Fibroblast of skin of left biceps (primary cell): ENCODE results near the gene PDCD7.
"Not testable (repeated sequence)": the region's sequence is repeated elsewhere in the genome, so short reads cannot be mapped to it uniquely, and the experiment has no call there.

Experiments
- DNase-seq, 2 experiments: peaks; one replicate each; pipeline ENCODE4 v3.0.0-alpha.2; 2013; ENCODE audit warnings: low read depth in 2 of 2

The PDCD7 gene, protein sequence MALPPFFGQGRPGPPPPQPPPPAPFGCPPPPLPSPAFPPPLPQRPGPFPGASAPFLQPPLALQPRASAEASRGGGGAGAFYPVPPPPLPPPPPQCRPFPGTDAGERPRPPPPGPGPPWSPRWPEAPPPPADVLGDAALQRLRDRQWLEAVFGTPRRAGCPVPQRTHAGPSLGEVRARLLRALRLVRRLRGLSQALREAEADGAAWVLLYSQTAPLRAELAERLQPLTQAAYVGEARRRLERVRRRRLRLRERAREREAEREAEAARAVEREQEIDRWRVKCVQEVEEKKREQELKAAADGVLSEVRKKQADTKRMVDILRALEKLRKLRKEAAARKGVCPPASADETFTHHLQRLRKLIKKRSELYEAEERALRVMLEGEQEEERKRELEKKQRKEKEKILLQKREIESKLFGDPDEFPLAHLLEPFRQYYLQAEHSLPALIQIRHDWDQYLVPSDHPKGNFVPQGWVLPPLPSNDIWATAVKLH

DNA sequence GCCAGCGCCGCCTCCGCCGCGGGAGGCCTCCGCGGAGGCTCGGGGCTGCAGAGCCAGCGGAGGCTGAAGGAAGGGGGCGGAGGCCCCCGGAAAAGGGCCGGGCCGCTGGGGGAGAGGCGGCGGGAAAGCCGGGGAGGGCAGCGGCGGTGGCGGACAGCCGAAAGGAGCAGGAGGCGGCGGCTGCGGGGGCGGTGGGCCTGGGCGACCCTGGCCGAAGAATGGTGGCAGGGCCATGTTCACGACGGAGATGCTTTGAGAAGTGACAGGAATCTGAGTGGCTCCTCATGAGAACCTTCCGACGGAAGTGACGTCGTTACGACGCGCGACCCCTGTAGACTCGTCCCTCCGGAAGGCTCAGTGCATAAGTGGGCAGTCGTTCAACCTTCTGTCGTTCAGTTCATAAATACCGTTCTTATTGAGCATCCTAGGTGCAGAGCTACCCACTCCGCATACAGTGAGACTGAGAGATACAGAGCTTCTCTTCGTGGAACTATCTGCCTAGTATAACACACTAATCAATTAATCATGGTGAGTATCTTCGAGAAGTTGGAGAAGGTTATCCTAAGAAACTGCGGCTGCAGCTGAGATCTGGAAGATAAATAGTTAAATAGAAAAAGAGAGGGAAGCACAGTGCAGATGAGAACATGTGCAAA, at the start of gene PDCD7:
Gene PDCD7 (minus strand): TSS at position 261 of the 653 bp plus-strand sequence. CDS start 27 bp downstream, at position 234.
- peak; percentile 62 to 71 for DNase-seq

DNA sequence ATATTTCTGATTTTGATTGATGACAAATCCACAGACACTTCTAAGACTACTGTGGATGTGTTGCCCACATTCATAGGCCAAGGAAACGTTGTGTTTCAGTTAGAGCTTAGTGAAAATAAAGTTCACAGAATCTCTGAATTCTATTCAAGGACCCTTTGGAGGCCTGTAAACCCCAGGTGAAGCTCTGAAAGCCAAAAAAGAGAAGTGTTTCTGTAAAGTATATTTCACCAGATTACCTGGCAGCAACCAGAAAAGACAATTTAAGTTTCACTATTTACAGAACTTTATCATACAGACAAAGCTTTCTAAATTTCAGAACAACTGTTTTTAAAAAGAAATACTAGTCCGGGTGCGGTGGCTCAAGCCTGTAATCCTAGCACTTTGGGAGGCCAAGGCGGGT, 48.9 kb upstream of the PDCD7 start:
- no peak for DNase-seq

DNA sequence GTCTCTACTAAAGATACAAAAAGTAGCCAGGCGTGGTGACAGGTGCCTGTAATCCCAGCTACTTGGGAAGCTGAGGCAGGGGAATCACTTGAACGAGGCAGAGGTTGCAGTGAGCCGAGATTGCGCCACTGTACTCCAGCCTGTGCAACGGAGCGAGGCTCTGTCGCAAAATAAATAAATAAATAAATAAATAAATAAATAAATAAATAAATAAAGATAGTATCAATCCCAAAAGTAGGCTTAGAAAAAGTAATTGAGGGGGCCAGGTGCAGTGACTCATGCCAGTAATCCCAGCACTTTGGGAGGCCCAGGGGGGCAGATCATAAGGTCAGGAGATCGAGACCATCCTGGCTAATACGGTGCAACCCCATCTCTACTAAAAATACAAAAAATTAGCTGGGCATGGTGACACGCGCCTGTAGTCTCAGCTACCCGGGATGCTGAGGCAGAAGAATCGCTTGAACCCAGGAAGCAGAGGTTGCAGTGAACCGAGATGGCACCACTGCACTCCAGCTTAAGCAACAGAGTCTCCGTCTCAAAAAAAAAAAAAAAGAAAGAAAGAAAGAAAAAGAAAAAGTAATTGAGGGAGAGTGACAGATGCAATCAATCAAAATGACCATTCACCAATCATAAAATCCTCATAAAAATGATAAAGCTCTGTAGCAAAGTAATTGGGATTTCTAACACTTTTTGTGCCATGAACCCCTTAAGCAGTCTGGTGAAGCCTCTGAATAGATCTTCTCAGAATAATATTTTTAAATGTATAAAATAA, 48.2 kb upstream of the PDCD7 start:
- DNase-seq: not testable (repeated sequence)

DNA sequence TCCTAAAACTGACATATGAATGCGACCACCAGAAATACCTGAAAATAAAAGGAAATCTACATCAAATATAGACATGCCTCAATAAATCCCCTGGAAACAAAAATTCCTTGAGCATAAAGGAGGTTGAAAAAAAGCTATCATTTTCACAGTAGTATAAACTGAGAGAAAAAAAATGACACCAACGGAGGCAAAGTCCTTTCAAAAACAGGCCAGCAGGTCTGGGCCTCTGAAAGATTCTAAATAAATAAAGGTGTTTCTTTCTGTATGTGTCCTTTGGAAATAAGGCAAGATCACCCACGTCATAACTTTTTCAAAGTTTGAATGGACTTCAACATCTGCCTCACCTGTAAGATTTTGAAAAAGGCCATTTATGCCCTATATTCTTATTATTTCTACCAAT, 46.6 kb upstream of the PDCD7 start:
- no peak for DNase-seq

DNA sequence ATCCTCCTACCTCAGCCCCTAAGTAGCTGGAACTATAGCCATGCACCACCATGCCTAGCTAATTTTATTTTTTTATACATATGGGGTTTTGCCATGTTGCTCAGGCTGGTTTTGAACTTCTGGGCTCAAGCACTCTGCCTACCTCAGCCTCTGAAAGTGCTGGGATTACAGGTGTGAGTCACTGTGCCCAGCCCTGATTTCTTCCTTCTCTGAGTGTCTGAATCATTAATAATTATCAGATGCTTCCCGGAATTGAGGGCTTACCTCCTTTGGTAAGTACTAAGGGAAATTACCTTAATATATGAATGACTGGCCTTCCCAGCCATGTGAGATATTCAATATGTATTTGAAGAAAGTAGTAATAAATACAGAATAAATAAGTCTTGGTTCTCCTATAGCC, 44.3 kb upstream of the PDCD7 start:
- DNase-seq: no peak

DNA sequence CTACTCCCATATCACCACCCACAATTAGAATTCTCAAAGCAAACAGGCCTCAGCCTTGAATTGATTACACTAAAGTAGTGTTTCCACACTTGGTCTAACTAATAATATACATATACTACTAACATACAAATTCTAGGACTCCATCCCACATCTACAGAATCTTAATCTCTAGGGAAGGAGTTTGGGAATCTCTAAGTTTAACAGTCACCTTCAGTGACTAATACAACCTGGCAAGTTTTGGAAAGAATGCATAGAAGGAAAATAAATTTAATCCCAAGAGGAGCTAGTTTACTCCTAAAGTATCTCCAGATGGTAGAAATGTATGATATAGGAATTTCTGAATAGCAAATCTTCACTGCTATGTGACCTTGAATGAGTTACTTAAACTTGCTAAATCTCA, 42.4 kb upstream of the PDCD7 start:
- DNase-seq: peak; percentile 48 to 54

DNA sequence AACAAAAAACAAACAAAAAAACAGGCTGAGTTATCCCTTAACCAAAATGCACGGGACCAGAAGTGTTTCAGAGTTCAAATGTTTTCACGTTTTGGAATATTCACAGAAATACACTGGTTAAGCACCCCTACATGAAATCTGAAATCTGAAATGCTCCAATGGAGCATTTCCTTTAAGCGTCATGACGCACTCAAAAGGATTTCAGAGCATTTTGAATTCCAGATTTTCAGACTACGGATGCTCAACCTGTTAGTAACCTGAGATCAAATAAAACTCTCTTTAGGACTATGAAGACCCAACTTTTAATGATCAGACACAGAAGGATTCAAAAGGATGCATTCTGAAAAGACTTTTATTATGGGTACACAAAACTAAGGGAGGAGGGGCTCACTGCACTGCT, 41.9 kb upstream of the PDCD7 start:
- no peak for DNase-seq

DNA sequence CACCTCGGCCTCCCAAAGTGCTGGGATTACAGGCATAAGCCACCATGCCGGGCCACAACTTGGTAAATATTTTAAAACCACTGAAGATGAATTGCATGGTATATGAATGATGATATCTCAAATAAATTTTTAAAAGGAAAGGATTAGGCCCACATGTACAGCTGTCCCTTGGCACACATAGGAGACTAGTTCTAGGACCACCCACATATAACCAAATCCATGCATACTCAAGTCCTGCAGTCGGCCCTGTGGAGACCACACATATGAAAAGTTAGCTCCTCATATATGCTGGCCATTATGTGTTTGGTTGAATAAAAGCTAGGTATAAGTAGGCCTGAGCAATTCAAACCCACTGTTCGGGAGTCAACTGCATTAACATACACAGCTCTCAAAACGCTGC, 40.9 kb upstream of the PDCD7 start:
- no peak for DNase-seq

DNA sequence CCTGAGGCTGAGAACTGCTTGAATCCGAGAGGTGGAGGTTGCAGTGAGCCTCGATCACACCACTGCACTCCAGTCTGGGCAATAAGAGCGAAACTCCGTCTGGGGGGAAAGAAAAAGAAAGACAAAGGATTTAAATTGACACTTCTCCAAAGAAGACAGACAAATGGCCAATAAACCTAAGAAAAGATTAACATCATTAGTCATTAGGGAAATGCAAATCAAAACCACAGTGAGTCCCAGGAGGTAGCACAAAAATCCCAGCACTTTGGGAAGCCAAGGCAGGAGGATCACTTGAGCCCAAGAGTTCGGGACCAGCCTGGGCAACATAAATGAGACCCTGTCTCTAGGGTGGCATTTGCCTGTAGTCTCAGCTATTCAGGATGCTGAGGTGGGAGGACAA, 38.9 kb upstream of the PDCD7 start:
- DNase-seq: no peak

DNA sequence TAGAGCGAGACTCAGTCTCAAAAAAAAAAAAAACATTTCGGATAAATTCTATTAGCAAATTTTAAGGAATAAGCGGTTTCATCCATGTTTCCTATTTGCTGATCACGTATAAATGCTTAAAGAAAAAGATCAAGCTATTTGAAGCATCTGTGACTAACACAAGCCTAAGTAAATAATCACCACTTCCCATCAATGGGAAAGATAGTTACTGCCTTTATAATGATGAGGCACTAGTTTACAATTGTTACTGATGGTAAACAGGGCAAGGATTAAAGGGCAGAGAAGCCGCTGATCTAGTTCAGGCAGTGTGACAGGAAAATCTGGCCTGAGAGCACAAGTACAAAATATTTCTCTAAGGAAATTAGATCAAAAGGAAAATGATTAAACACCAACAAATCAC, 37.8 kb upstream of the PDCD7 start:
- no peak for DNase-seq

DNA sequence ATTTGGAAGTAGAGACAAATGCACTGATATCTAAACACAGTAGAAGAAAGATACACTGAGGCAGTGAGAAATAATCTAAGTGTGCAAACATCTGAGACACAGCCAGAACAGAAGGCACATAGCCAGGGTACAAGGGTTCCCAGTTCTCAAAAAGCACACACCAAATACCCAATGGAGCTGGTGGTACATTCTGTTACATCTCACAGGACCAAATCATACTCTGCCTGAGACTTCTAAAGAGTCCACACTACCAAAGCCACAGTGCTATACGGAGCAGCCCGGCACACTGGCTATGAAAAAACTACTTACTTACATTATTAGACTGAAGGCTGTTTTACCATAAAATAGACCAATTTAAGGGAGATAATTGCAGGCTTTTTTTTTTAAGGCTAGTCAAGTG, 32.3 kb upstream of the PDCD7 start:
- no peak for DNase-seq

DNA sequence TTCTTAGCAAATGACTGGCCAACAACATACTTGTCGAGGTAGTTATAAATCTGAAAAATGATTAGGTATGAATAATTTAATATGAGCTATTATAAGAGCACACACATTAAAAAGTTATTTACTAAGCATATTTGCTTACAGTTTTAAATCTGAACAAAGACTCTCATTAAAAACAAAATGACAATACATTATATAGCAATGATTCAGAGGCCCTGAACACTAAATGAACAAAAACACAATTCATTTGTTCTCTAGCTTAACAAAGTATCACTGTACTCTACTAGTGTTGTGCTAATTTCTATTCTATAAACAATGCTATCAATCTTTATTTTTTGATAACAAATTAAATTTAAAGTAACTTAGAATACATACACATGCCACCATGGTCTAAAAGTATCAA, 30.5 kb upstream of the PDCD7 start:
- DNase-seq: no peak

DNA sequence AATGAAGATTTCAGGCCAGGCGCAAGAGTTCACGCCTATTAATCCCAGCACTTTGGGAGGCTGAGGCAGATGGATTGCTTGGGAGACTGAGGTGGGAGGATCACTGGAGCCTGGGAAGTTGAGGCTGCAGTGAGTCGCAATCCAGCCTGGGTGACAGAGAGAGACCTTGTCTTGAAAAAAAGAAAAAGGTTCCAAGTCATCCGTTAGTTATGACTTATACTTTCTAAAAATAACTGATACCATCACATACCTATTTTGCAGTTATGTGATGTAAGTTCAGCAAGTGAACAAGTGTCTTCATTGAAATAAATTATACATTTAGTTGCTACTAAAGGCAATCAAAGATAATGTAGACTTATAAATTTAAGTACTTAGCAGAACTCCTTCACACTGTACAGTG, 29.4 kb upstream of the PDCD7 start:
- DNase-seq: no peak

DNA sequence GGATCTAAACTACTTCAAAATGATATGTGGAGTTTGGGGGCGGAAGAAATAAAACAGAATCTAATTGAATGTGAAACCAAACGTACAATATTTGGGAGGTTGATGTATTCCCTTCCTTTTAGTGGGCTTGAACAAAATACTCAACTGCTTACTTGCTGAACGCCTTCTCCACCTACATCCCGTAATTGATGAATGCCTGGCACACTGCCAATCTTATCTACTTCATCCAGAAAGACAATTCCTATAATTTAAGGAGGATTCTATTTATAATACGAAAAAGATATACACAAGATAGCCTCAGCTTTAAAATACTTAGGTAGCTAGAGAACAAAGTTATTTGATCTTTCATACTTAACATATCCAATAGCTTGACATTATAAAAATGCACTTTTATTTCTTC, 23.1 kb upstream of the PDCD7 start:
- DNase-seq: no peak

DNA sequence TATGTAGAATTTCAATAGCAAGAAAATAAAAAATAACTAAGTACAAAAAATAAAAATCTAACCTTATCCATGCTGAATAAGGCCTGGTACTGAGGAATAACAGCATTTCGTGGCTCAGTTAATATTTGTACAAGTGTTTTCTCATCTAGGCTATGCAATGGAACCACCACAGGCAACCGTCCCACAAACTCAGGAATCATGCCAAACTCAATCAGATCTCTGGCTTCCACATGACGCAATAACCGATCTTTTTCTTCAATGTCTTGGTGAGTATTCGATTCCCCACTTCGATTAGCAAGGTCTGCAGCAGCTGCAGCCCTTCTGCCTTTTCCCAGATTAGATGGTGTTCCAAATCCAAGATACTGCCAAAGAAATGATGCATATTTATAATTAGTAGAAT, 21.1 kb upstream of the PDCD7 start:
- no peak for DNase-seq

DNA sequence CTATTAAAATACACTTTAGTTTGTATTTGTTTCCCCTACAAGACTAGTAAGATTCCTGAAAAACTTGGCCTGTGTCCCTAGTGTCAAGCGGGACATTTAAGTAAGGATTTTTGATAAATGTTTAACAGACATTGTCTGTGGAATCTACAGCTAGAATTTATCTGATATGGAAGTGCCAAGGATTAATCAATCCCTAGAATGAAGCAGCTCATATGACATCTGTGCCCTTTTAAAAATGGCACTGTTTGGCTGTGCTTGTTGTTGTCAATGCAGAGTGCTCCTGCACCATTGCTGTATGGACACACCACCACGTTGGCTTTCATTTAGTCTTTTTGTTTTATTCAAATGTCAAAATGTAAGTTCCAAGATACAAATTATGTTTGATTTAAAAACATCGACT, 14.3 kb upstream of the PDCD7 start:
- DNase-seq: no peak

DNA sequence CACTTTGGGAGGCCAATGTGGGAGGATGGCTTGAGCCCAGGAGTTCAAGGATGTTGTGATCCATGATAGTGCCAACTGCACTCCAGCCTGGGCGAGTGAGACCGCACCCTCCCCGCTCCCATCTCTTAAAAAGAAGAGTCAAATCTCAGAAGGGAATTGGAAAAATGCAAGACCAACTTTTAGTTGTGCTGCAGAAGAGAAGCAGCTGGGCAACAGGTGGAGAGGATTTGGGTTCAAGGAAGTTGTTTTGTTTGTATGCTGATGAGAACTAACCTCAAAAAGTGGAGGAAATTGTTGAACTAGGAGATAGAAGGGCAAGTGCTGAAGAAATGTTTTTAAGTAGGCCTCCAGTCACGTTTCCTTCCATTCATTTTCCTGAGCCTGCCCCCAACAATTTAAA, 12.8 kb upstream of the PDCD7 start:
- DNase-seq: no peak

DNA sequence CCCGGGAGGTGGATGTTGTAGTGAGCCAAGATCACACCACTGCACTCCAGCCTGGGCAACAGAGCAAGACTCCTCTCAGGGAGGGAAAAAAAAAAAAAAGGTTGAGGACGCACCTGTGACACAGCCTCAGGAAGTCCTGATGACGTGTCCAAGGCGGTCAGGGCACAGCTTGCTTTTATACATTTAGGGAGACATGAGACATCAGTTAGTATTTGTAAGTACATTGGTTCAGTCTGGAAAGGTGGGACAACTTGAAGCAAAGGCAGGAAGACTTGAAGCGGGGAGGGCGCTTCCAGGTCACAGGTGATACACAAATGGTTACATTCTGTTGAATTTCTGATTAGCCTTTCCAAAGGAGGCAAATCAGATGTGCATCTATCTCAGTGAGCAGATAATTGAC, 5.0 kb upstream of the PDCD7 start:
- DNase-seq: not testable (repeated sequence)

DNA sequence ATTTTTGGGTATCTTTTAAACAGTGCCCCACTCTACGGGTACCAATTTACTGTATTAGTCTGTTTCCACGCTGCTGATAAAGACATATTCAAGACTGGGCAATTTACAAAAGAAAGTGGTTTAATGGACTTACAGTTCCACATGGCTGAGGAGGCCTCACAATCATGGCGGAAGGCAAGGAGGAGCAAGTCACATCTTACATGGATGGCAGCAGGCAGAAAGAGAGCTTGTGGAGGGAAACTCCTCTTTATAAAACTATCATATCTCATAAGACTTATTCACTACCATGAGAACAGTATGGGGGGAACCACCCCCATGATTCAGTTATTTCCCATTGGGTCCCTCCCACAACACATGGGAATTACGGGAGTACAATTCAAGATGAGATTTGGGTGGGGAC, 4.3 kb upstream of the PDCD7 start:
- not testable (repeated sequence) for DNase-seq

DNA sequence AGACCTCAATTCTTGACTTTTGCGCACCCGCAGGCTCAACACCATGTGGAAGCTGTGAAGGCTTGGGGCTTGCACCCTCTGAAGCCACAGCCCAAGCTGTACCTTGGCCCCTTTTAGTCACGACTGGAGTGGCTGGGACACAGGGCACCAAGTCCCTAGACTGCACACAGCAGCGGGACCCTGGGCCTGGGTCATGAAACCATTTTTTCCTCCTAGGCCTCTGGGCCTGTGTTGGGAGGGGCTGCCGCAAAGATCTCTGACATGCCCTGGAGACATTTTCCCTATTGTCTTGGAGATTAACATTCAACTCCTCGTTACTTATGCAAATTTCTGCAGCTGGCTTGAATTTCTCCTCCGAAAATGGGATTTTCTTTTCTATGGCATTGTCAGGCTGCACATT, 3.5 kb upstream of the PDCD7 start:
- not testable (repeated sequence) for DNase-seq

DNA sequence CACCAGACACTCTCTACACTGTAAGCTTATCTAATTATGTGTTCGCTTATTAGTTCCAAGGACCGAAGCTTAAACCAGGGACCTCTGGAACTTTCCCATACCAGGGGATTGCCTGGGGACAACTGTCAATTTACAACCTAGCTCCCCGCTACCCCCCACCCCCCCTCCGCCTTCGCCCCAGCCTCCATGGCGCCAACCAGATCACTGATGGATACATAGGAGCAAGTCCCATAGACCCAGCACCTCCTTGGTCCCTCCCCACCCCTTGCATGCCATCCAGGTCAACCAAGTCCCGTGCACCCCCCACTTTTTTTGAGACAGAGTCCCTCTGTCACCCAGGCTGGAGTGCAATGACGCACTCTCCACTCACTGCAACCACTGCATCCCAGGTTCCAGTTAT, 930 bp upstream of the PDCD7 start:
- no peak for DNase-seq

DNA sequence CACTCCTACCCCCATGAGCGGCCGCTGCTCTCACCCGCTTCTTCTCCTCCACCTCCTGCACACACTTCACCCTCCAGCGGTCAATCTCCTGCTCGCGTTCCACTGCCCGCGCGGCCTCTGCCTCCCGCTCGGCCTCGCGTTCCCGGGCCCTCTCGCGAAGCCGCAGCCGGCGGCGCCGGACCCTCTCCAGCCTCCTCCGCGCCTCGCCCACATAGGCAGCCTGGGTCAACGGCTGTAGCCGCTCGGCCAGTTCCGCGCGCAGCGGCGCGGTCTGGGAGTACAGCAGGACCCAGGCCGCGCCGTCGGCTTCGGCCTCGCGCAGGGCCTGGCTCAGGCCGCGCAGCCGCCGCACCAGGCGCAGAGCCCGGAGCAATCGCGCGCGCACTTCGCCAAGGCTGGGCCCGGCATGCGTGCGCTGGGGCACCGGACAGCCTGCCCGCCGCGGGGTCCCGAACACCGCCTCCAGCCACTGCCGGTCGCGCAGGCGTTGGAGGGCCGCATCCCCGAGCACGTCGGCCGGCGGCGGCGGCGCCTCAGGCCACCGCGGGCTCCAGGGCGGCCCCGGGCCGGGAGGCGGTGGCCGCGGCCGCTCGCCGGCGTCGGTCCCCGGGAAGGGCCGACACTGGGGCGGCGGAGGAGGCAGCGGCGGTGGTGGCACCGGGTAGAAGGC, 595 bp downstream of the PDCD7 start:
- no peak for DNase-seq
